Activated CD4-positive, alpha-beta T cell treated with anti-CD3 and anti-CD28 coated beads, Interleukin-2, amount 10 ng/mL, durations not matched to agents 24 days and 14 days (primary cell): ENCODE results near the gene KRT13. TPM values are rescaled to one million over a fixed set of nuclear protein-coding genes. Genes with fewer than 3 reads are reported as not detected.

ENCODE experiments used
- DNase-seq: peaks from one replicate; pipeline ENCODE4 v3.0.0; 2022
- H3K27ac Mint-ChIP-seq: one replicate; pipeline ENCODE4 v1.8.0; 2022; ENCODE audit warnings: mild to moderate bottlenecking, mixed read lengths
- H3K27me3 Mint-ChIP-seq: one replicate; pipeline ENCODE4 v1.8.0; 2022; ENCODE audit warnings: mixed read lengths
- H3K36me3 Mint-ChIP-seq: one replicate; pipeline ENCODE4 v1.8.0; 2022; ENCODE audit warnings: low read depth, mild to moderate bottlenecking, mixed read lengths
- H3K4me1 Mint-ChIP-seq: one replicate; pipeline ENCODE4 v1.8.0; 2021; ENCODE audit warnings: mixed read lengths
- H3K4me3 Mint-ChIP-seq: one replicate; pipeline ENCODE4 v1.8.0; 2022; ENCODE audit warnings: mild to moderate bottlenecking, moderate library complexity, mixed read lengths
- H3K9me3 Mint-ChIP-seq: one replicate; pipeline ENCODE4 v1.8.0; 2021; ENCODE audit warnings: mixed read lengths
- intact Hi-C: fragments of 100-400 bp; cut with micrococcal nuclease; formaldehyde crosslinking; loops from one replicate; pipeline ENCODE4 v1.15.1; 2023
- total RNA-seq: library from RNA; stranded (reverse); gene quantifications from 2 replicates; pipeline ENCODE4 v1.2.3, GENCODE V29; 2022

KRT13 gene
- total RNA-seq, 1 donor from 2014 or later, result not detected

DNA sequence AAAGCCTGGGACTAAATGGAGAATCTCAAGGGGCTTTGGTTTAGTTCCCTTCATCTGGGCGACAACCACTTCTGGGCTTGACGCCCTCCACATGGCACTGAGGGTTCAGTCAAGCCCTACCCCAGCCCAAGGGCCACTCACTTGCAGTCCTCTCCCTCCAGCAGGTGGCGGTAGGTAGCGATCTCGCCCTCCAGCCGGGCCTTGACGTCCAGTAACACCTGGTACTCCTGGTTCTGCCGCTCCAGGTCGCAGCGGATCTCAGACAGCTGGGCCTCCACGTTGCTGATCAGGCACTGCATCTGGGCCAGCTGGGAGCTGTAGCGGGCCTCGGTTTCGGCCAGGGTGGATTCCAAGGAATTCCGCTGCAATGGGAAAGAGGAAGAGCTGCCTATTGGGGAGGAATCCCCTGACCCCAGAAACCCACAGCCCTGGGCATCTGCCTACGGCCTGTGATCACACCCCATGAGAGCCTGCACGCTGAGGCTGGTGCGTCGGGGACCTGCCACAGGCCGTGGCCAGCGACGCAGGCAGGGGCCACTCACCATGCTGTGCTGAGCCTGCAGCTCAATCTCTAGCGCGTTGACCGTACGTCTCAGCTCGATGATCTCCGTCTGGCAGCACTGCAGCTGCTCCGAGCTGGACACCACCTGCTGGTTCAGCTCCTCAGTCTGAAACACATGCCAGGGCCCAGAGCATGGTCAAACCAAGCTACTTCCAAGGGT lies 18.4 kb downstream of the KRT13 start:
- Mint-ChIP-seq H3K4me3 (no peak overlapping the region), H3K4me1 (no peaks in the 10 kb centered on the region)

DNA sequence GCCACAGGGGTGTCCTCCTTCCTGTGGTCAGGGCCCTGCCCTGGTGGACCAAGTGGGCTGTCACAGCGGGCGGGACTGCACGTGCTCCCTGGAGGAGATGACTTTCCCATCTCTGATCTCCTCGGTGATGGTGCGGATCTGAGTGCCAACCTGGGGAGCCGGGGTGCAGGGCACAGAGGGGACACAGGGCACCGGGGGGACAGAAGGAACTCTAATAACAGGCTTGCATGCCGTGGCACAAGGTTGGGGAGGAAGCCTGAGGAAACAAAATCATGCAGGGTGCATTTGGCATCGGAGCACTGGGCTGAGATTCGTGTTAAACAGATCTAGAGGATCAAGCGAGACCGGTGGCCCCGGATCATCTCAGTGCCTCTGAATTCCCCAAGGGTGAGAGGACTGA lies 19.1 kb downstream of the KRT13 start:
- DNase-seq, result no peak
- no peak overlapping the region for H3K27ac Mint-ChIP-seq
- intact Hi-C loops, result loop anchor here (5.0 kb wide), 2 partner anchors 161 to 176 kb away; no protein-coding TSS in a partner anchor
- no peaks in the 10 kb centered on the region for H3K36me3 Mint-ChIP-seq
- no peaks in the 10 kb centered on the region for H3K9me3 Mint-ChIP-seq
- H3K4me1 Mint-ChIP-seq, result no peaks in the 10 kb centered on the region
- no peaks in the 10 kb centered on the region for H3K27me3 Mint-ChIP-seq
- H3K4me3 Mint-ChIP-seq, result no peak overlapping the region

More for the DNA sequence above, 18.4 kb downstream of the KRT13 start:
- peak; percentile 80 for DNase-seq
- Mint-ChIP-seq H3K9me3 (no peaks in the 10 kb centered on the region), H3K27ac (no peak overlapping the region), H3K36me3 (no peaks in the 10 kb centered on the region), H3K27me3 (no peaks in the 10 kb centered on the region)
- intact Hi-C loops, result loop anchor here (5.0 kb wide), 2 partner anchors 160 to 175 kb away; no protein-coding TSS in a partner anchor

DNA sequence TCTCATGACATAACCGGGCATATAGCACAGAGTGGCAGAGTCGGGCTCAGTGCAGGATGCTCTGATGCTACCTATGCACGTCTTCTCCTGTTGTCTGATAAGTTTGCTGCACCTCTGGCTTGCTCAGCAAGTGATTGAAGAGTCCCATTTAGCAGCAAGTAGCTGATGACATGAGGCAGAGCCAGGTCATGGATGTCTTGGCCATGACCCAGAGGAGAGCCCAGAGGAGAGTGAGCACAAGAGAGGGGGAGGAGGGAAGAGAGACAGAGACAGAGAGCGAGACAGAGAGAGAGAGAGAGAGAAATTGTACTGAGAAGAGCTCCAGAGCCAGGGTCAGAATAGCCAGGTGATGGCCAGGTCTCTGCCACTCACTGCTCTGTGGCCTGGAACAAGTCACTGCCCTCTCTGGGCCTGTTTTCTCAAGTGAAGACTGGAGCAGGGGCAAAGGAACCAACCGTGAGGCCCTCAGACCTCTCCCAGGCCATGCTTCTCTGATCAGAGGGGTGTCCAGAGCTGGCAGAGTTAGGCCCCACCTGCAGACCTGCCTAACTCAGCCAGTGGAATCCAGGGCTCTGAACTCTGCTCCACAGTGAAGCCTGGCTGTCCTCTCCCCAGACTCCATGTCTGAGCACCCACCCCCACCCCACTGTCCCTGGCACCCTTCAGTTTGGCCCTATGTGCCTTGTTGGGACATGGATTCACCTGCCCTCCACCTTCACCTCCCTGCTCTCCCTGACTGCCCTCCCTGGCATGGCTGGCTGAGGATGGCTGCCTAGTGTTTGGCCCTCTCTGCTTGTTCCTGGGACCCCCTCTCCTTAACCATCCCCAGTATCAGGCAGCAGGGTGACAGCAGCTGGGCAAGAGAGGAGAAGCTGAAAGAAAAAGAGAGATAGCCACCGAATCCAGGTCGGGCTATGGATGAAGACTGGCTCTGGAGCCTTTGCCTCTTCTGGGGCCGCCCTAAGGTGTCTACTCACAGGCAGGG lies 20.2 kb downstream of the KRT13 start:
- H3K4me3 Mint-ChIP-seq, result no peak overlapping the region
- DNase-seq, result no peak
- H3K4me1 Mint-ChIP-seq, result no peaks in the 10 kb centered on the region
- intact Hi-C loops, result loop anchor here (5.0 kb wide), 2 partner anchors 162 to 177 kb away; no protein-coding TSS in a partner anchor
- no peaks in the 10 kb centered on the region for H3K36me3 Mint-ChIP-seq
- no peak overlapping the region for H3K27ac Mint-ChIP-seq
- no peaks in the 10 kb centered on the region for H3K9me3 Mint-ChIP-seq
- no peaks in the 10 kb centered on the region for H3K27me3 Mint-ChIP-seq

DNA sequence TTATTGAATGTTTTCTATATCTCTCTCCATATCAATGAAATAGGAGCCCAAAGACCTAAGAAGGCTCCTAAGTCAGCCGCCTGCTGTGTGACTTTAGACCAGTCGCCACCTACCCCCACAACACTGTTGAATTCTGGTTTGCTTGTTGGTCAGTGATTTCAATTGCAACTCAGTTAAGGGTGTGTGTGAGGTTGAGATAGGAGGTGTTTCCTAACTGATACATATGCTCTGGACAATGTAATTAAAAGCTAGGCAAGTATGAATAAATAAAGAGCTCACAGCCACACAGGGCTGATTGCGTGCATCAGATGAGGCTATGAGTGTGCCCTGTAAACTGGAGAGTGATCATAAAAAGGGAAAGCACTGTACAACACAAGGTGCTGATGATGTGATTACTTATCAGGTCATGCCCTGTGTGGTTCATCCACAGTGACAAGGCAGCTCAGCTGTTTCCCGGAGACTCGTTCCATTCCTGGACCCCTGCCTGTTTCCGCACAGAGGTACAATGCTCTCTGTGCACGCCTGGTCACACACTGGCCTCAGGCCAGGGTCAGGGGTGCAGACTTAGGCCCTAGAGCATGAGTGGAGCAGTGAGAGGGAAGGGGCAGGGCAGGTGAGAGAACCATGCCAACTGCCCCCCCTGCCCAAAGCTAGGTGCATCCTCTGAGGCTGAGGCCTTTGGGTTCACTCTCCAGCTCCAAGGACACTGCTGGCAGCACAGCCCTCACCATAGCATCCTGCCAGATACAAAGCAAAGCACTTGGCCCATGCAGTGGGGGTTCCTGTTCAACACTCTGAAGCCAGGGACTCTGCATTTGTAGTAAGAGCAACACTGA lies 21.2 kb downstream of the KRT13 start:
- H3K36me3 Mint-ChIP-seq, result no peaks in the 10 kb centered on the region

DNA sequence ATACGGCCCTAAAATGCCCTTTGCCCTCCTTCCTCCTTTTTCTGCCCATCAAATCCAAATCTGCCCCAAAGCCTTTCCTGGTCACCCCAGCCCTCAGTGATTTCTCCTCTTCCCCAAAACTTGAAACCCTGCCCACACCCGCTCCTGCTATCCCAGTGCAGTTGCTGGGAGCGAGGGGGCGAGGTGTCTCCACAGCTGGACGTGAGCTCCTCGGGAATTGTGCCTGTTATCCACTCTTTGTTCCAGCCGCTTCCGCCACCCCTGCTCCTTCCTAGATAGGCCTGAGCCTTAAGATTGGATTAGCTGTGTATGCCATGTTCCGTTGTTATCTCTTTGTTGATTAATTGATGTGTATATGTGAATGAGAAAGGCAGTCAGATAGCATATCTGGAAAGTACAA lies 21.9 kb downstream of the KRT13 start:
- Mint-ChIP-seq H3K27ac (no peak overlapping the region), H3K4me1 (no peaks in the 10 kb centered on the region), H3K9me3 (no peaks in the 10 kb centered on the region), H3K27me3 (no peaks in the 10 kb centered on the region), H3K4me3 (no peak overlapping the region), H3K36me3 (no peaks in the 10 kb centered on the region)
- no peak for DNase-seq
- intact Hi-C loops, result no loop called here

More for the DNA sequence above, 21.2 kb downstream of the KRT13 start:
- no peak overlapping the region for H3K27ac Mint-ChIP-seq
- DNase-seq, result no peak
- intact Hi-C loops, result no loop called here
- H3K4me3 Mint-ChIP-seq, result no peak overlapping the region
- H3K27me3 Mint-ChIP-seq, result no peaks in the 10 kb centered on the region
- H3K9me3 Mint-ChIP-seq, result no peaks in the 10 kb centered on the region
- H3K4me1 Mint-ChIP-seq, result no peaks in the 10 kb centered on the region

DNA sequence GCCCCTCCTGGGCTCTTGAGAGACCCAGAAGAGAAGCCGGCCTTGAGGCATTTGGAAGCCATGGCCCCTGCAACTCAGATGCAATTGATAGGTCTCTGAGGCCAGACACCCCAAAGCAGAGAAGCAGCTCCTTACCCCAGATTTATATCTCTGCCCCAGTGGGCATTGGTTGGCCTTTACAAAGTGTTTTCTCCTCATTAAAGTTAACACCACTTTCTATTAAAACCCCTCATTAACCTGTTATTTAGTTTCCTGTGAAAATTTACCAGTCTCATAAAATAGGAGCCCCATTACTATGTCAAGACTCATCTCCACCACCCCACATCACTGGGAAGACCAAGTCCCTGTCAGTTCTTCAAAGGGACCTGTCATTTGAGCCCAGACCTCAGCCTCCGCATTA lies 24.4 kb downstream of the KRT13 start, which contains the start of gene KRT35:
KRT35 (minus strand) TSS at position 116 of the 400 bp plus-strand sequence; CDS start at position 62, 54 bp downstream.
- Mint-ChIP-seq H3K4me1 (no peaks in the 10 kb centered on the region), H3K27ac (no peak within 1 kb of the TSS), H3K9me3 (no peaks in the 10 kb centered on the region), H3K36me3 (no peaks in the 10 kb centered on the region), H3K27me3 (no peaks in the 10 kb centered on the region), H3K4me3 (no peak within 1 kb of the TSS)
- intact Hi-C loops, result no loop called here
- DNase-seq, result no peak

DNA sequence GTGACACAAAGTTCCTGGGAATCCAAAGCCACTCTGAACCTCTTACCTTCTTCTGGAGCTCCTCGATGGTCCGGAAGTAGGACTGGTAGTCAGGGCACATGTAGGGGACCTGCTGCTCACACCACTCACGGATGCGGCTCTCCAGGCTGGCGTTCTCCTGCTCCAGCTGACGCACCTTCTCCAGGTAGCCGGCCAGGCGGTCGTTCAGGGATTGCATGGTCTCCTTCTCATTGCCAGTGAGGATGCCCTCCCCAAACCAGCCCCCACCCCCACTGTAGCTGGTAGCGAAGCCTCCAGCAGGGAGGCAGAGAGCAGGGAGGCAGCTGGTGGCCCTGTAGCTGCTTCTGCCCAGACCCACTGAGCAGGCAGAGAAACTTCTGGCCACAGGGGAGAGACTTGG lies 24.8 kb downstream of the KRT13 start:
- Mint-ChIP-seq H3K27ac (no peak overlapping the region), H3K4me3 (no peak overlapping the region), H3K9me3 (no peaks in the 10 kb centered on the region), H3K27me3 (no peaks in the 10 kb centered on the region), H3K36me3 (no peaks in the 10 kb centered on the region), H3K4me1 (no peaks in the 10 kb centered on the region)
- intact Hi-C loops, result no loop called here
- no peak for DNase-seq

DNA sequence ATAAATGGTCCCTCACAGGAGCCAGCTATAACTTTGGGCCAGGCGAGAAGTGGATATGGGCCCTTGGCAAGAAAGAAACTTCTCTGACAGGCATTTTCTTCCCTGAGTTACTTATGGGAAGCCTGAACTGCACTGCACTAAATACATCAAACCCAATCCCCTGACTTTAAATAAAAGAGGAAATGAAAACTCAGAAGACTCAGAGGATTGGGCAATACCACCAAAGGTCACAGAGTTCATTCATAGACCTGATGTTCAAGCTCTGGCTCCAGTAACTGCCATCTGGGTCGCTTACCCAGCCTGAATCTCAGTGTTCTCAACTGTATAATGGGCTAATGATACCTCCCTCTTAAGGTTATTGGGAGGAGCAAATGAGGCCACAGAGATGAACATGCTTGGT lies 25.3 kb downstream of the KRT13 start:
- H3K9me3 Mint-ChIP-seq, result no peaks in the 10 kb centered on the region
- DNase-seq, result no peak
- no peaks in the 10 kb centered on the region for H3K27me3 Mint-ChIP-seq
- intact Hi-C loops, result no loop called here
- no peaks in the 10 kb centered on the region for H3K36me3 Mint-ChIP-seq
- no peak overlapping the region for H3K4me3 Mint-ChIP-seq
- H3K4me1 Mint-ChIP-seq, result no peaks in the 10 kb centered on the region
- no peak overlapping the region for H3K27ac Mint-ChIP-seq

DNA sequence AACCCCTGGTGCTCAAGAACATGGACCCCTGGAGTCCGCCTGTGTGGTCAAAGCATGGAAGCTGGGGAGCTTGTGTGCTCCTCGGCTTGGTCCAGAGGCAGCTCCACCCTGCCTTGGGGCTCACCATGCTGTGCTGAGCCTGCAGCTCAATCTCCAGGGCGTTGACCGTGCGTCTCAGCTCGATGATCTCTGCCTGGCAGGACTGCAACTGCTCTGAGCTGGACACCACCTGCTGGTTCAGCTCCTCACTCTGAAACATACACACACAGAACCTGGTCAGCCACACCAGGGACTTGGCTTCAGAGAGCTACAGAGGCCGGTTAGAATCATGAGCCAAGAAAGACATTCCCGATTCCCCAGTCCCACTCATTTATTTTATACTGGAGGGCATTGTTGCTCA lies 27.2 kb downstream of the KRT13 start:
- DNase-seq, result no peak
- no peak overlapping the region for H3K27ac Mint-ChIP-seq
- intact Hi-C loops, result no loop called here
- H3K27me3 Mint-ChIP-seq, result peaks cover 2% of the 10 kb centered on the region
- no peaks in the 10 kb centered on the region for H3K9me3 Mint-ChIP-seq
- H3K4me3 Mint-ChIP-seq, result no peak overlapping the region
- H3K4me1 Mint-ChIP-seq, result no peaks in the 10 kb centered on the region
- H3K36me3 Mint-ChIP-seq, result no peaks in the 10 kb centered on the region

DNA sequence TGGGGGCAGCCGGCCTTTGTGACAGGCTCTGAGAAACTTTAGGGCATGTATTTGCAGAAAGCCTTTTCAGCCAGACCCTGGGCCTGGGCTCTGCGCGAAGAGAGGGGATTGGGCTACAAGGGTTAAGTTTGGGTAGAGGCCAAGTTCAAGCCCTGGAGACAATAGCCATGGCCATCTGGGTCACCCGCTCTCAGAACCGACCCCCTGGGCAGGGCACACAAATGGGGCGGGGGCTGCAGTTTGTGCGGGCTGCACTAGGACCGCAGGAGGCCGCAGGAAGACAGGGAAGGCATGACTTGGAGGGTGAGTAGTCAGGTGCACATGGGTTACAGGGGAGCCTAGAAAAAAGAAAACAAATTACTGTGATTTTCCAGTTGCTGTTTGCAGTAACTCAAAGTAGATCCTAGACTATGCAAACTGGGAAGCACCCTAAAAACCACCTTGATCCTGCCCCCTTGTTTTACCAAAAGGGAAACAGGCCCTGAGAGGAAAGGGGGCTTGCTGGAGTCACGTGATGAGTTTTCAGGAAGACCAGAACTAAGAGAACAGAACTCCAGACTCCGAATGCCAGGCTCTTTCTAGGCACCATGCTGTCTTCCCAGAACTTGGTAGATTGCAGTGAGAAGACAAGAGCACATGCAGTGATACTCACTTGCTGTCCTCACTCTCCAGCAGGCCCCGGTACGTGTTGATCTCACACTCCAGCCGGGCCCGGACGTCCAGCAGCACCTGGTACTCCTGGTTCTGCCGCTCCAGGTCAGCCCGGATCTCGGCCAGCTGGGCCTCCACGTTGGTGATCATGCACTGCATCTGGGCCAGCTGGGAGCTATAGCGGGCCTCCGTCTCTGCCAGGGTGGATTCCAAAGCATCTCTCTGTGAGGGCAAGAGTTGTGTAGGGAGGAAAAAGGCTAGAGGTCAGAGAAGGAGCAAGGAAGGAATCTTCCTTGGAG lies 28.3 kb downstream of the KRT13 start:
- intact Hi-C loops, result no loop called here
- H3K9me3 Mint-ChIP-seq, result no peaks in the 10 kb centered on the region
- no peak overlapping the region for H3K4me3 Mint-ChIP-seq
- no peak overlapping the region for H3K27ac Mint-ChIP-seq
- H3K27me3 Mint-ChIP-seq, result peaks cover 2% of the 10 kb centered on the region
- DNase-seq, result no peak
- H3K36me3 Mint-ChIP-seq, result no peaks in the 10 kb centered on the region
- H3K4me1 Mint-ChIP-seq, result no peaks in the 10 kb centered on the region

DNA sequence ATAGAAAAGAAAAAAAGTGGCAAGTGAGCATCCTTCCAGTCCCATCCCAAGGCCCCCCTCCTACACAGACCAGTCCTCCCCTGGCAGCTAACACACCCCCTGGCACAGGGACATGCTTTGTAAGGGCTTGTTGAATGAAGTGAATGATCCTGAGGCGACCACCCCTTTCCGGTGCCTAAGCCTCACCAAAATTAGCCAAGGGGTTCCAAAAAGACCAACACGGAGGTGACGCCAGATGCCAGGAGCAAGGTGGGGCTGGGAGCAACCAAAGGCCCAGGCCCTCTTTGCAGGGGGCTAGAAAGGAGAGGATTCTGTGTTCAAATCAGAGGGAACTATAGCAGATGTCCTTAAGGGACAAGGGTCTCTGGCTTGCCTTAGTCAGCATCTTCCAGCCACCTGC lies 30.0 kb downstream of the KRT13 start:
- peaks cover 2% of the 10 kb centered on the region for H3K27me3 Mint-ChIP-seq
- intact Hi-C loops, result no loop called here
- H3K4me1 Mint-ChIP-seq, result no peaks in the 10 kb centered on the region
- no peaks in the 10 kb centered on the region for H3K36me3 Mint-ChIP-seq
- H3K4me3 Mint-ChIP-seq, result no peak overlapping the region
- no peaks in the 10 kb centered on the region for H3K9me3 Mint-ChIP-seq
- no peak for DNase-seq
- H3K27ac Mint-ChIP-seq, result no peak overlapping the region

DNA sequence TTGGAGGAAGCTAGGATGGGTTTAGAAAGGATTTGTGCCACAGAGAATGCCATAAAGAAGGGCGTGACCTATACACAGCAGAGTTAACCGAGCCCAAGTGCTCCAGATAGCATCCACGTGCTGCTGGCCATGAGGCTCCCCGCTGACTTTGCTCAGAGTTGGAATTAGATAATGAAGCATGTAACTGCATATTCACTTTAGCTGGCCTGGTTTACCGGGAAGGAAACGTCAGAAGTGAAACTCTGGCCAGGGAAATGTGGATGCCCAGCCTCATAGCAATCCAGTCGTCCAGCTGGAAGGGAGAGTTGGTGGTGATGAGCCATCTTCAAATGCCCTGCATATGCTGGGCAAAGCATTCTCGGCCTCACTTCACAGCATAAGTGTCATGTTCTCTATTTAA lies 30.5 kb downstream of the KRT13 start:
- Mint-ChIP-seq H3K27ac (no peak overlapping the region), H3K36me3 (no peaks in the 10 kb centered on the region), H3K27me3 (peaks cover 2% of the 10 kb centered on the region), H3K9me3 (no peaks in the 10 kb centered on the region), H3K4me1 (no peaks in the 10 kb centered on the region), H3K4me3 (no peak overlapping the region)
- intact Hi-C loops, result no loop called here
- DNase-seq, result no peak
